ENCODE data around the gene SUPT16H.
A peak's percentile ranks its signal among the peaks of the same experiment; 100 is the strongest.
"Not testable (repeated sequence)": the region's sequence is repeated elsewhere in the genome, so short reads cannot be mapped to it uniquely, and the experiment has no call there.

The SUPT16H gene

GRCh38 chr14:21307637-21308036 is 76.2 kb downstream of the SUPT16H start:
- Histone ChIP-seq H3K36me3 (ENCODE audit: control insufficient read depth, insufficient read depth, low read length) (no peaks in the 10 kb centered on the region), H3K27me3 (replicated peaks; ENCODE audit: control insufficient read depth, insufficient read depth, low read length) (no peaks in the 10 kb centered on the region), H3K4me3 (replicated peaks; ENCODE audit: low read depth, low read length) (no peak overlapping the region)
- peak; percentile 34 for DNase-seq (ENCODE audit: extremely low read depth, insufficient read length)
- no peak for TF ChIP-seq CTCF (IDR thresholded peaks at IDR 0.05; ENCODE audit: insufficient read depth, low read length, poor library complexity, severe bottlenecking)

- H3K4me3 ChIP-seq (replicated peaks; ENCODE audit: low read depth, low read length); H3K36me3 ChIP-seq (ENCODE audit: control insufficient read depth, insufficient read depth, low read length); DNase-seq (ENCODE audit: extremely low read depth, insufficient read length); H3K27me3 ChIP-seq (replicated peaks; ENCODE audit: control insufficient read depth, insufficient read depth, low read length): not testable (repeated sequence)
These were observed 81.0 kb downstream of the SUPT16H start for GRCh38 chr14:21302836-21303140.

GRCh38 chr14:21302013-21302835 is 81.6 kb downstream of the SUPT16H start:
- no peak for DNase-seq (ENCODE audit: extremely low read depth, insufficient read length)
- Histone ChIP-seq H3K27me3 (replicated peaks; ENCODE audit: control insufficient read depth, insufficient read depth, low read length) (no peaks in the 10 kb centered on the region), H3K4me3 (replicated peaks; ENCODE audit: low read depth, low read length) (no peak overlapping the region), H3K36me3 (ENCODE audit: control insufficient read depth, insufficient read depth, low read length) (no peaks in the 10 kb centered on the region)
- TF ChIP-seq CTCF (IDR thresholded peaks at IDR 0.05; ENCODE audit: insufficient read depth, low read length, poor library complexity, severe bottlenecking): no peak

Data from GM06990 (cell line).